SK-N-SH treated with all-trans-retinoic acid at 6 μM for 48 hours (cell line): ENCODE results near the gene CREB3.

Experiments used
- PATZ1 ChIP-seq: fragments of 250-450 bp; sonication (Bioruptor Pico); IDR thresholded peaks from 2 replicates; pipeline ENCODE4 v1.8.0; 2020; ENCODE audit warnings: mild to moderate bottlenecking, moderate library complexity, borderline replicate concordance
- ZNF8 ChIP-seq: fragments of 450-650 bp; formaldehyde crosslinking; IDR thresholded peaks from 2 replicates; pipeline ENCODE4 v1.5.0; 2020; ENCODE audit warnings: mild to moderate bottlenecking, moderate library complexity

GRCh38 chr9:35743452-35743851, 11.0 kb downstream of the CREB3 start:
- TF ChIP-seq ZNF8 (CRISPR knock-in tag) (no peak), PATZ1 (CRISPR knock-in tag) (no peak)
